ENCODE measurements around the gene IL1RL1. TPM values are rescaled to one million over a fixed set of nuclear protein-coding genes. Genes with fewer than 3 reads are reported as not detected.

The IL1RL1 gene
- total and polyA plus RNA-seq, 2 experiments from 2014 or later: not detected

DNA sequence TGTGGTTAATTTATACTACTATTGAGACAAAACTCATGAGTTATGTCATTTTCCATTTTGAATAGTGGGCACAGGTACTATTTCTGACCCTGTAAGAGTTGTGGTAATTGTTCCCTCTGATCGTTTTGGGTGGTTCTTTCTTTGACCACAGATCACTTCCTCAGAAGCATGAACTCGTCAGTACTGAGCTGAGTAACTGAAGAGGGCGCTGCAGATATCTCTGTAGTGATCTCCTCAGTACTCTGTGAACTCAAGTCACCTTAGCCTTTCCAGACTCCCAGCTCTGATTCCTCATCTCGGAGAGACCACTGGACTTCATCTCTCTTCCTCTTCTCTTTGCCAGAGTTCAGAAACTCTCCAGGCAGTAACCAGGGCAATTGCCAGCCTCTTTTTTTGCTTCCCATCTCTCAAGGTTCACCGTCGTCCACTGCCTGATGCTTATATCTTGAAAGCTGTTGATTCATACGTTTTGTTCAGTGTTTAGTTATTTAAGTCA, 9.4 kb upstream of the IL1RL1 start:
- peak; percentile 53 to 80 for DNase-seq (ENCODE audit: low read depth in 1 of 2, low spot score in 1 of 2)
- Histone ChIP-seq H3K36me3 (no peaks in the 10 kb centered on the region), H3K9me3 (ENCODE audit: low read depth) (no peaks in the 10 kb centered on the region), H3K4me3 (no peak overlapping the region), H3K4me1 (ENCODE audit: low read depth) (peaks cover 15% of the 10 kb centered on the region), H3K27me3 (no peaks in the 10 kb centered on the region), H3K27ac (no peak overlapping the region)
- TF ChIP-seq, protein P1, sequence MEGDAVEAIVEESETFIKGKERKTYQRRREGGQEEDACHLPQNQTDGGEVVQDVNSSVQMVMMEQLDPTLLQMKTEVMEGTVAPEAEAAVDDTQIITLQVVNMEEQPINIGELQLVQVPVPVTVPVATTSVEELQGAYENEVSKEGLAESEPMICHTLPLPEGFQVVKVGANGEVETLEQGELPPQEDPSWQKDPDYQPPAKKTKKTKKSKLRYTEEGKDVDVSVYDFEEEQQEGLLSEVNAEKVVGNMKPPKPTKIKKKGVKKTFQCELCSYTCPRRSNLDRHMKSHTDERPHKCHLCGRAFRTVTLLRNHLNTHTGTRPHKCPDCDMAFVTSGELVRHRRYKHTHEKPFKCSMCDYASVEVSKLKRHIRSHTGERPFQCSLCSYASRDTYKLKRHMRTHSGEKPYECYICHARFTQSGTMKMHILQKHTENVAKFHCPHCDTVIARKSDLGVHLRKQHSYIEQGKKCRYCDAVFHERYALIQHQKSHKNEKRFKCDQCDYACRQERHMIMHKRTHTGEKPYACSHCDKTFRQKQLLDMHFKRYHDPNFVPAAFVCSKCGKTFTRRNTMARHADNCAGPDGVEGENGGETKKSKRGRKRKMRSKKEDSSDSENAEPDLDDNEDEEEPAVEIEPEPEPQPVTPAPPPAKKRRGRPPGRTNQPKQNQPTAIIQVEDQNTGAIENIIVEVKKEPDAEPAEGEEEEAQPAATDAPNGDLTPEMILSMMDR (IDR thresholded peaks at IDR 0.05; ENCODE audit: low read depth, low read length): peak; percentile 61

GRCh38 chr2:102302458-102302857, 8.9 kb upstream of the IL1RL1 start:
- Histone ChIP-seq H3K27me3 (no peaks in the 10 kb centered on the region), H3K4me3 (no peak overlapping the region), H3K9me3 (ENCODE audit: low read depth) (no peaks in the 10 kb centered on the region), H3K4me1 (ENCODE audit: low read depth) (peaks cover 15% of the 10 kb centered on the region), H3K27ac (no peak overlapping the region), H3K36me3 (no peaks in the 10 kb centered on the region)
- TF ChIP-seq, protein P1 (IDR thresholded peaks at IDR 0.05; ENCODE audit: low read depth, low read length): no peak
- DNase-seq (ENCODE audit: low read depth in 1 of 2, low spot score in 1 of 2): no peak

- H3K36me3 ChIP-seq: no peaks in the 10 kb centered on the region
- peaks cover 15% of the 10 kb centered on the region for H3K4me1 ChIP-seq (ENCODE audit: low read depth)
- no peak for DNase-seq (ENCODE audit: low read depth in 1 of 2, low spot score in 1 of 2)
- no peaks in the 10 kb centered on the region for H3K27me3 ChIP-seq
- H3K4me3 ChIP-seq: no peak overlapping the region
- H3K27ac ChIP-seq: no peak overlapping the region
- H3K9me3 ChIP-seq (ENCODE audit: low read depth): no peaks in the 10 kb centered on the region
- TF ChIP-seq, protein P1 (IDR thresholded peaks at IDR 0.05; ENCODE audit: low read depth, low read length): no peak
Observed at GRCh38 chr2:102303589-102303988, 7.8 kb upstream of the IL1RL1 start.

DNA sequence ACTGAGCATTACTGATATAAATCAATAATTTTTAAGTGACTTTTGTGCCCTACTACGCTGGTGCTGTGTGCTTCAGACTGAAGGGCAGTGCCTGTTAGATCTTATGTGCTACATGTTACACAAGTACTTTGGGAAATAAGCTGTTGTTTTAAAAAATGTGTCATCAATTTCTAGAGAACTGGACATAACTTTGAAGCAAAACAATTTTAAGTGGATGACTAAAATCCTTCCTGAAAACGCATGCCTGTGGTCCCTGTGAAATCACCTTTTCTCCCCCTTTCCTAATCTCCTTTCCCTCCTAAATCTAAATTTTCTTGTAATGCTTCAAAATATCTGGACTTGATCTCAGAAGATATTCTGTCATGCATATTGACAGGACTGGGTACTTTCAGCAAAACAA, 7.1 kb upstream of the IL1RL1 start:
- Histone ChIP-seq H3K36me3 (no peaks in the 10 kb centered on the region), H3K27me3 (no peaks in the 10 kb centered on the region), H3K4me3 (no peak overlapping the region), H3K27ac (no peak overlapping the region), H3K4me1 (ENCODE audit: low read depth) (peaks cover 15% of the 10 kb centered on the region), H3K9me3 (ENCODE audit: low read depth) (no peaks in the 10 kb centered on the region)
- DNase-seq (ENCODE audit: low read depth in 1 of 2, low spot score in 1 of 2): peak in 1 of 2 donors; percentile 57
- TF ChIP-seq, protein P1 (IDR thresholded peaks at IDR 0.05; ENCODE audit: low read depth, low read length): no peak

GRCh38 chr2:102304711-102305611, 6.4 kb upstream of the IL1RL1 start:
- peak; percentile 21 to 36 for DNase-seq (ENCODE audit: low read depth in 1 of 2, low spot score in 1 of 2)
- Histone ChIP-seq H3K4me1 (ENCODE audit: low read depth) (peaks cover 12% of the 10 kb centered on the region), H3K27ac (no peak overlapping the region), H3K4me3 (no peak overlapping the region), H3K36me3 (no peaks in the 10 kb centered on the region), H3K27me3 (no peaks in the 10 kb centered on the region), H3K9me3 (ENCODE audit: low read depth) (no peaks in the 10 kb centered on the region)
- TF ChIP-seq, protein P1 (IDR thresholded peaks at IDR 0.05; ENCODE audit: low read depth, low read length): no peak
